Left ventricle myocardium inferior (tissue), 1 donor: Measurements from ENCODE around the gene CTSD. TPM values are rescaled to one million over a fixed set of nuclear protein-coding genes. Genes with fewer than 3 reads are reported as not detected.
A peak's percentile ranks its signal among the peaks of the same experiment; 100 is the strongest.

Experiments used
- DNase-seq: peaks from one replicate; pipeline ENCODE4 v3.0.0-alpha.2; 2020
- H3K27ac ChIP-seq: fragments of 200-600 bp; replicated peaks from 2 replicates; pipeline ENCODE4 v1.8.0; 2021
- H3K27me3 ChIP-seq: fragments of 200-600 bp; 2 replicates; pipeline ENCODE4 v1.8.0; 2021; ENCODE audit warnings: low read depth
- H3K36me3 ChIP-seq: fragments of 200-600 bp; 2 replicates; pipeline ENCODE4 v1.8.0; 2021
- H3K4me1 ChIP-seq: fragments of 200-600 bp; 2 replicates; pipeline ENCODE4 v1.8.0; 2021
- H3K4me3 ChIP-seq: fragments of 200-600 bp; 2 replicates; pipeline ENCODE4 v1.8.0; 2021; ENCODE audit warnings: mild to moderate bottlenecking, moderate library complexity
- H3K9me3 ChIP-seq: fragments of 200-600 bp; replicated peaks from 2 replicates; pipeline ENCODE4 v1.8.0; 2021
- CTCF ChIP-seq: fragments of 200-600 bp; IDR thresholded peaks from 2 replicates; pipeline ENCODE4 v1.8.0; 2021; ENCODE audit warnings: antibody characterized with exemption, mild to moderate bottlenecking, borderline replicate concordance
- intact Hi-C: fragments of 100-400 bp; cut with micrococcal nuclease; formaldehyde crosslinking; loops from one replicate; pipeline ENCODE4 v1.11.0; 2022
- total RNA-seq: library from RNA; stranded (reverse); fragmentation: NEBNext Ultra II Directional; extraction: Animal tissue kit (Norgen Biotek cat#: 25700); gene quantifications from one replicate; pipeline ENCODE4 v1.2.1, GENCODE V29; 2021
- donor health status: DM: no; HTN: yes; CAD: no; lungs with severe emphysema.

CTSD gene
- total RNA-seq, 1 donor from 2014 or later = 831 TPM

DNA sequence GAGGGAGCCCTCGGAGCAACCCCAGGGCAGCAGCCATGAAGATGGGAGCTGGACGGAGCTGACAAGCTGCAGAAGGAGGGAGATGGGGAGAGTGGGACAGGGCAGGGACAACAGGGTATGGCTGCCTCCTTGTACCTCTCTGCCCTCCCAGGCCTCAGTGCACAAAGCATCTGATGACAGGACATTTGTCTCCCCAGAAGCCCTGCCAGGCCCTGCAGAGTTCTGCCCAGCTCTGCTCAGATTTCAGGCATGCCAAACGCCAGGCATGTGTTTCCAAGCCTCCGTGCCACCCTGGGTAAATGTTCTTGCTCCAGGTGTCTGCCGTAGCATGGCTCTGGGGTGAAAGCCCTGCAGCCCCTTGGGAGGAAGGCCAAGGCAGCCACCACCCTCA lies 12.2 kb downstream of the CTSD start:
- peak; percentile 55 for DNase-seq
- intact Hi-C loops = no loop called here
- H3K4me1 ChIP-seq = peaks cover 87% of the 10 kb centered on the region
- no peaks in the 10 kb centered on the region for H3K9me3 ChIP-seq
- H3K27ac ChIP-seq = peak overlapping the region; percentile 85
- H3K36me3 ChIP-seq = peaks cover 35% of the 10 kb centered on the region
- H3K27me3 ChIP-seq = peaks cover 21% of the 10 kb centered on the region
- TF ChIP-seq CTCF = no peak
- H3K4me3 ChIP-seq = no peak overlapping the region

- H3K4me3 ChIP-seq = no peak overlapping the region
- H3K36me3 ChIP-seq = peaks cover 30% of the 10 kb centered on the region
- no peak for DNase-seq
- intact Hi-C loops = no loop called here
- no peaks in the 10 kb centered on the region for H3K9me3 ChIP-seq
- peaks cover 21% of the 10 kb centered on the region for H3K27me3 ChIP-seq
- TF ChIP-seq CTCF = no peak
- peaks cover 82% of the 10 kb centered on the region for H3K4me1 ChIP-seq
- peak overlapping the region; percentile 85 for H3K27ac ChIP-seq
These were observed 12.7 kb downstream of the CTSD start for GRCh38 chr11:1750840-1751530.

GRCh38 chr11:1750481-1750839 lies 13.3 kb downstream of the CTSD start, which contains the start of gene IFITM10:
TSS of gene IFITM10 (minus strand) at chr11:1750595. CDS start at chr11:1750442, 153 bp downstream.
- H3K4me3 ChIP-seq = peak within 1 kb of the TSS; percentile 65
- H3K4me1 ChIP-seq = peaks cover 79% of the 10 kb centered on the region
- TF ChIP-seq CTCF = no peak
- DNase-seq = peak; percentile 34
- intact Hi-C loops = no loop called here
- peaks cover 30% of the 10 kb centered on the region for H3K36me3 ChIP-seq
- peaks cover 21% of the 10 kb centered on the region for H3K27me3 ChIP-seq
- peak within 1 kb of the TSS; percentile 85 for H3K27ac ChIP-seq
- H3K9me3 ChIP-seq = no peaks in the 10 kb centered on the region

DNA sequence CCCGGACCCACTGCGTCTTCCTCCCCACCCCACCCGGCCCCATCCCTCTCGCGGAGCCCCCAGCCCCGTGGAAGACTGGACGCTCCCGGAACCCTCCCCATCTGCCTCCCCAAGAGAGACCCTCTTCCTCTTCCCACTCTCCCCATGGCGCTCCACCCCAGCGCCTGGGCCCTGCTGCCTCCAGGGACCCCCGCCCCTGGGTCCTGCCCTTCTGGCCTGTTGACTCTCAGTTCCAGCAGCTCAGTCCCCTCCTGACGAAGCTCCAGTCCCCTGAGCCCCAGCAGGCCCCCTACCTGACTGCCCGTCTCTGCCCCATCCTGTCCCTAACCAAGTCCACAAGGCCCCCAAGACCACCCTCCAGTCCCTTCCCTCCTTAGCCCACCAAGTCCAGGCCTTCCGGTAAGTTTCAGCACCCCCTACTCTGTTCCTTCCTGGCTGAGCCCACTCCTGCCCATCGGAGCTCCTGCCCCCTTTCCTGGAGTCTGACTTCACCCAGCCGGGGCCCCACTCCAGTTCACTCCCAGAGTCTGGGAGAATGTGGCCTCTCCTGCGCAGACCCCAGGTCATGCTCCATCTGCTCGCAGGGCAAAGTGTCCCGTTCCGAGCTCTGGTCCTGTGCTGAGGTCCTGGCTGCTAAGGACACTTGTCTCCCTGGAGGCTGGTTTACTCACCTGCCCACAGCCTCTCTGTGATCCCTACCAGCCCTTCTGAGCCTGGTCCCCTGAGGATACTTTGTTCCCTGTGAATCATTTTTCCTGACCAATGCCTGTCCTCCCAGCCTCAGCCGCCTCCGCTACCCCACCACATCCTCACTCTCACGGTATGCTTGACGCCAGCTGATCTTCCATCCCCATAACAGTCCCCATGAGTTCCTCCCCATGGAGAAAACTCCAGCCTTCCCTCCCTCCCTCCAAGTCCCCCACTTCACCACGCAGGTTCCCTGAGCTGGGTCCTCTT lies 14.1 kb downstream of the CTSD start:
- peaks cover 22% of the 10 kb centered on the region for H3K36me3 ChIP-seq
- no peak for TF ChIP-seq CTCF
- no peaks in the 10 kb centered on the region for H3K9me3 ChIP-seq
- DNase-seq = no peak
- H3K4me1 ChIP-seq = peaks cover 79% of the 10 kb centered on the region
- intact Hi-C loops = no loop called here
- H3K27ac ChIP-seq = peak overlapping the region; percentile 85
- H3K4me3 ChIP-seq = peak overlapping the region; percentile 65
- peaks cover 21% of the 10 kb centered on the region for H3K27me3 ChIP-seq

GRCh38 chr11:1748636-1749394 lies 14.9 kb downstream of the CTSD start:
- Histone ChIP-seq H3K27ac (peak overlapping the region; percentile 40), H3K27me3 (peaks cover 21% of the 10 kb centered on the region), H3K36me3 (peaks cover 16% of the 10 kb centered on the region), H3K9me3 (no peaks in the 10 kb centered on the region), H3K4me1 (peaks cover 78% of the 10 kb centered on the region), H3K4me3 (peak overlapping the region; percentile 65)
- DNase-seq = no peak
- TF ChIP-seq CTCF = no peak
- intact Hi-C loops = no loop called here
